GM19455 (cell line): ENCODE results near the gene GPATCH2L.

Experiments used
- ATAC-seq: cut with Tn5 transposase; IDR thresholded peaks from one replicate; pipeline ENCODE4 v1.9.1; 2021; ENCODE audit not compliant: unreplicated experiment

The GPATCH2L gene

DNA sequence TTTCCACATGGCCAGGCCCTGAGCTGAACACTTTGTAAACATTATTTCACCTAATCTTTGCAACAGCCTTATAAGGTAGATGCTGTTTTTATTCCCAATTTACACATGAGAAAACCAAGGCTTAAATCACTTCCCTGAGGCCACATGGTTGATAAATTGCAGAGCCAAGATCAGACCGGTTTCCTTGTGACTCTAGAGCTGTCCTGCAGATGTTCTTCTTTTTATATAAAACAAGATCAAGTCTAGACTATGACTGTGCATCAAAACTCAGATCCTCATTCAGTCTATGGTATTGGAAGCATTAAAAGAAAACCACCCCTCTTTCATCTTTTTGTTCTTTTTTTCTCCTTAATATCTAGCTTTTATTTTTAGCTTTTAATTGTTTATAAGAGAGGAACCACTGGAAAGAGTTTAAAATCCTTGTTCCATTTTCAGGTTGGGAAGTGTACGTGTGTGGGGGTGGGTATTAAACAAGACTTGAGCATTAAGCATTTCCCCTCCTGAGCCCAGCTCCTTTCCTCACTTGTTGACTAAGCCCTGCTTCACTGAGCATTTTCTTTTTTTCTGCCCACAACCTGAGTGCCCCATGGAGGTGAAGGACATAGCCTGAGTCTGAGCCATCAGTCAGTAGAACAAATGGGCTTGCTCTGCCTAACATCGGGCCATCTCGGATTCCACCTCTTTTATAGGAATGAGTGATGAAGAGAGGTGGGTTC, 45.4 kb downstream of the GPATCH2L start:
- no peak for ATAC-seq

- ATAC-seq: no peak
Observed at GRCh38 chr14:76201162-76201561, 49.4 kb downstream of the GPATCH2L start.

GRCh38 chr14:76203086-76204001, 51.6 kb downstream of the GPATCH2L start:
- ATAC-seq: peak; percentile 73

DNA sequence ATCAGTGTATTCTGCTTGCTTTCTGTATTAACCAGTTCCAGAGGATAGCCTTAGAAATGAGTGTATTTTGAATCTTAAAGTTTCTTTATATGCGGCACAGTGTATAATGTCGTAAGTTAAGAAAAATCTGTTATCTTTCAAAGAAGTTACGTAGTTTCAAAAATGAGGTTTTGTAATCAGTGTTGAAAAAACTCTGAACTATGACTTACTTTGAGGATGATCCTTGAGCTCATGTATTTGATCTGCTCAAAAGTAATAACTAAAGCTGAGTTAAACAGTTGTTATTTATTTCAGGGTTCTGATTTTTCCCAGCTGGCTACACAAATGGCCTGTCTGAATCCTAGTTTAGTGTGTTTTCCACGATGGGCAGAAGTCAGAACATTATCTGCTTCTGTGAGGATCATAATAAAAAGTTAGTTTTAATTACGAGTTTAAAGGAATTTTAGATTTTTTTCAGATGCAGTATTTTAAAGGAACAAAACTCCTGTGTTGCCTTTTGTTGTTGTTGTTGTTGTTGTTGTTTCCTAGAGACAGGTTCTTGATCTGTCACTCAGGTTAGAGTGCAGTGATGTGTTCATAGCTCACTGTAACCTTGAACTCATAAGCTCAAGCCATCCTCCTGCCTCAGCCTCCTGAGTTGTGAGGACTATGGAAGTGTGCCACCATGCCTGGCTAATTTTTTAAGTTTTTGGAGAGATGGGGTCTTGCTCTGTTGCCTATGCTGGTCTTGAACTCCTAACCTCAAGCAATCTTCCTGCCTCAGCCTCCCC, 52.9 kb downstream of the GPATCH2L start:
- no peak for ATAC-seq

DNA sequence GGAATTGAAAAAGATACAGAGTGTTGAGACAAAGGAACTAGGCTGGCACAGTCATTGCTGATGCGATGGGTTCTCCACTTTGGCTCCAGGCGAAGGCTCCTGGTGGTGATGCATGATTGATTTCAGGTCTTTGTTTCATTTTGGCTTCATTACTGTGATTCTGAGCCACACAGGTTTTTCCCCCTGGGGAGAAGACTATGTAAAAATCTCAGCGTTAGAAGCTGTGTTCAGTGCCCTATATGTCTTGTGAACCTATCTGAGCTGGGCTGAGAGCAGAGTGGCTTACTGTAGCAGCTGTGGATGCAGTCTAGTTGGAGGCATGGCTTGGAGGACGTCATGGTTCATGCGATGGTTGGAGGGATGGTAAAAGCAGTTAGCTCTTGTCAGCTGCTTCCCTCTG, 54.0 kb downstream of the GPATCH2L start:
- no peak for ATAC-seq

DNA sequence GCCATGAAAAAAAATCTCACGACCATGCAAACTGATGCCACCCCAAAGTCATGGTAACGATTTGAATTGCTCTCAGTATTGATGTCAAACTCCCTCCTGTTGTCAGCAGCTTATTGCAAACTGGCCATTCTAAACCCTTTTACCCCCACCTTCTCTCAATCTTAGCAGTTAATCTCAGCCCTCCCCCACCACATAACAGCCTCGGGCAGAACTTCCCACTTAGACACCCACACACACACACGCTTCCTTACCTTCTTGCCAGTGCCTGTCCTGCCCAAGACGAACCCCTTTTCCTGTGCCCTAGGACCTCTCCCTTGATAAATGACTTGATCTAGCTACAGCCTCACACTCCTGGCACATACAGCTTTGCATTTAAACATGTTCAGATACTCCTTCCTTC, 56.6 kb downstream of the GPATCH2L start:
- no peak for ATAC-seq

GRCh38 chr14:76212242-76212641, 60.5 kb downstream of the GPATCH2L start:
- no peak for ATAC-seq

GRCh38 chr14:76217179-76217578, 65.5 kb downstream of the GPATCH2L start:
- no peak for ATAC-seq

DNA sequence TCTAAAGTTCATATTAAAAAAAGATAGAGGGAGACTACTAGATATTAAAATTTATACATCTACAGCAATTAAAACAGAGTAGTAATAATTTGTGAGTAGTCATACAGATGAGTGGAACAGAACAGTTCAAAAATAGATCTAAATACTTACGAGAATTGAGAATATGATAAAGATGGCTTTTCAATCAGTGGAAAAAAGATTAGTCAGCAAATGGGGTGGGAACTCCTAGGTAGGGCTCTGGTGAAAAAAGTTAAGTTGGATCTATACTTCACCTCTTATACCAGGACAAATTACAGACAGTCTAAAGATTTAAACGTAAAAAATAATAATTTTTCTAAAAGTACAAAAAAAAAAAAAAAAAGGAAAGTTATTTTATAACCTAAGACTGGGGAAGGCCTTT, 66.9 kb downstream of the GPATCH2L start:
- no peak for ATAC-seq

GRCh38 chr14:76219873-76220272, 68.2 kb downstream of the GPATCH2L start:
- ATAC-seq: no peak

DNA sequence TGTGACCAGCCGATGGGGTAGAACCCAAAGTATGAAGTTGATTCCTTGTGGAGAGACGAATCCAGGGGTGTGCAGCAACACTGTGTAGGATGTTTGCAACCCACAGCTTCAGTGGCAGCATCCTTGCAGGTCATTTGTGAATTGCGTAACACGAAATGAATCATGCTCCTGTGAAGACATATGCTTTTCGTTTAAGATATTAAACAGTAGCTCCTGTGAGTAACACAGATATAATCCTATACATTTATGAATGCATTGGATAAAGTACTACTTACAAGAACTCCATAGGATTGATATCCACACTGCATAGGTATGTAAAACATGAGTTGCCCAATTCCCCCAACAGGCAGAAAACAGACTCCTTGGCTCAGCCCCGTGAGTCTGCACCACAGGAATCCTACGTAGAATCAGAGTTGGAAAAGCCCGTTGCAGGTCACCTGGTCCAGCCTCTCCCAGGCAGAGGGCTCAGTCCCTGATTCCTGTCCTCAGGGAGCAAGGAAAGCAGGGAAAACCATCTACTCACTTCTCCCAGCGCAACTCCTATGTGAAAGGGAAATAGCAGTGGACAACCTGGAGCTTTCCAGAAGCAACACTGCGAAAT, 75.8 kb downstream of the GPATCH2L start:
- ATAC-seq: no peak

- no peak for ATAC-seq
Observed at GRCh38 chr14:76228138-76228537, 76.4 kb downstream of the GPATCH2L start.

GRCh38 chr14:76232800-76233199, 81.1 kb downstream of the GPATCH2L start:
- ATAC-seq: no peak

DNA sequence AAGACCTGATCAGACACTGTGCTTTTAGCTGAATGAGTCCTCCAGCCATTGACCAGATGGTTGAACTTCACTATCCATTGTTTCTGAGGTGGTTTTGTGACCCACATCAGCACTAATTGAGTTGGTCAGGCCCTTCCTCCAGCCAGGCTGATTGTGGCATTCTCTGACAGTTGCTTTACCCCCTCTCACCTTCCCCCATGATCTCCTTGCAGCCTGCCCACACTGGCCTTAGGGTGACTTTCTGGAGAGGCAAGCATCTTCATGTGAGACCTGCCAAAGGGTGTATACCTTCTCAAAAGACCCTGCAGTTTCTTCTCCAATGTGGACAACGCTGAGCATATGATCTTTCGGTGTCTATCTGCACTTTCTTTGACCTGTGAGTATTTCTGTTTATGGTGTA, 83.9 kb downstream of the GPATCH2L start:
- ATAC-seq: no peak

GRCh38 chr14:76236172-76237130, 84.7 kb downstream of the GPATCH2L start:
- ATAC-seq: peak; percentile 68

GRCh38 chr14:76237349-76237990, 85.7 kb downstream of the GPATCH2L start:
- no peak for ATAC-seq

DNA sequence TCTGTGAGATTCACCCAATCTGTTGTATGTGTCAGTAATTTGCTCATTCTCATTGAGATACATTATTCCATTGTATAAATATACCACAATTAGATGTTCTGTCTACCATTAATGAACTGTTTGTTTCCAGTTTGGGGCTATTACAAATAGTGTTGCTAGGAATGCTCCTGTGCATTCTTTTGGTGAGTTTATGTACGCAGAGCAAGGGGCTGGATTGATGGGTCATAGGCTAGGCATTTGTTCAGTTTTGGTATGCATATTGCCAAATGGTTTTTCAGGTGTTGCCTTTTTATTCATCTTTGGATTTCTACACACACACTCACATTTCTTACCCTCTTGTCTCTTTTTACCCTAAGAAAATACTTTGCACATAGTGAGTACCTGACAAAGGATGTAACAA, 93.4 kb downstream of the GPATCH2L start:
- no peak for ATAC-seq

- no peak for ATAC-seq
Observed at GRCh38 chr14:76250302-76250701, 98.6 kb downstream of the GPATCH2L start.

DNA sequence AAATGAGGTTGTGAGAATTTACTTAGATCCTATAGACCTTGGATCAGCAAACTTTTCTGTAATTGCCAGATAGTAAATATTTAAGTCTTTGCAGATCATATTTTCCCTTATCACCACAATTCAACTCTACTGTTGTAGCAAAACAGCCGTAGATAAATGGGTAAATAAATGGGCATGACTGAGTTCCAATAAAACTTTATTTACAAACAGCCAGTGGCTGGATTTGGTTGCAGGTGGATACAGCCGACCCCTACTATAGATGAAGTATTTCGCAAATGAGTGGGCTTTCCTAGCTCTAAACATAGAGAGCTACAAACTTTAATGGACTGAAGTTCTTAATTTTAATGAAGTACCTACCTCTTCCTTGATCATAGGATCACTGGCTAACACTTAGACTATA, 100.7 kb downstream of the GPATCH2L start:
- no peak for ATAC-seq
